HFFc6 (cell line): Measurements from ENCODE around the gene GCA. TPM values are rescaled to one million over a fixed set of nuclear protein-coding genes. Genes with fewer than 3 reads are reported as not detected.

ENCODE experiments used
- DNase-seq: peaks from one replicate; pipeline ENCODE4 v3.0.0-alpha.2; 2018
- H3K27ac Mint-ChIP-seq: 2 replicates; pipeline ENCODE4 v1.8.0; 2020; ENCODE audit warnings: mild to moderate bottlenecking, mixed read lengths
- H3K27me3 Mint-ChIP-seq: 2 replicates; pipeline ENCODE4 v1.8.0; 2021; ENCODE audit warnings: mild to moderate bottlenecking, moderate library complexity, mixed read lengths; ENCODE audit not compliant: insufficient read depth
- H3K36me3 Mint-ChIP-seq: 2 replicates; pipeline ENCODE4 v1.8.0; 2021; ENCODE audit warnings: low read depth, mixed read lengths
- H3K4me1 Mint-ChIP-seq: 2 replicates; pipeline ENCODE4 v1.8.0; 2020; ENCODE audit warnings: low read depth, mixed read lengths
- H3K4me3 Mint-ChIP-seq: 2 replicates; pipeline ENCODE4 v1.8.0; 2020; ENCODE audit warnings: mild to moderate bottlenecking, moderate library complexity, mixed read lengths
- H3K9me3 Mint-ChIP-seq: 2 replicates; pipeline ENCODE4 v1.8.0; 2020; ENCODE audit warnings: mild to moderate bottlenecking, mixed read lengths
- total RNA-seq, 6 experiments: library from RNA; stranded (reverse); fragmentation: NEBNext Ultra II Directional; extraction: Animal tissue kit (Norgen Biotek cat#: 25700); gene quantifications; 2 replicates in 1 of 6; 3 replicates in 5 of 6; pipeline ENCODE4 v1.2.3, GENCODE V29; 2021
- TF ChIP-seq, protein P1 (sequence below): fragments of 200-600 bp; sonication (generic); IDR thresholded peaks from 2 replicates; pipeline ENCODE4 v1.5.0; 2021; ENCODE audit warnings: antibody characterized with exemption, mild to moderate bottlenecking

GCA gene
- total RNA-seq, 6 experiments from 2014 or later: 0.20 to 0.29 (median 0.28) TPM; not detected in 2

DNA sequence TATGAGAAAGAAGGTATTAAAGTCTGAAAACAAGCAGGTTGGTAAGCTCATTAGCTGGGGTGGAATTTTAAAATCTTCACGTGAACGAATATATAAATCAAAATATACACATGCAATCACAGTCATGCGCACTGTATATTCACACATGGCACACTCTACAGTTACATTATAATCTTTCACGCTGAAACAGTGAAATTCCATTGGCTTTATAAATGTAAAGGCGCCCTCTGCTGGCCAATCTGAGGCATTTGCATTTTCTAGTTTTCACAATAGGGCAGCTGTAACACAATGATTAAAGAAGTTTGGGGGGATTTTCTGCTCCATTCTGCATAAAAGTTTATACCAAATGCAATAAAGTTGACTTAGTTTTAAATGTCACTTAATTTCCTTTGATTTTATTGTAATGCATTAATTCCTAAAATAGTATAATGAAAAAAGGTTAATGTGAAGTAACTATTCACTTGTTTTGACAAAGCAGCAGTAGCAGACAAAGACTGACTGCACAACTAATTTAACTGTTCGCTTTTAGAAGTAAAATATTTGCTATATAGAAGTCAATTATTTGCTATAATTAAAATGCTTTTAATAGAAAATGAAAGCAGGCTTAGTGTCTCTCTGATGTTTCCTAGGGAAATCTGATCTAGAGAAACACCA lies 42.7 kb upstream of the GCA start:
- Mint-ChIP-seq H3K27me3 (no peaks in the 10 kb centered on the region; the same call in 1 of the 2 replicates), H3K27ac (no peak overlapping the region), H3K4me1 (peaks cover 11% of the 10 kb centered on the region), H3K4me3 (no peak overlapping the region), H3K36me3 (no peaks in the 10 kb centered on the region), H3K9me3 (no peaks in the 10 kb centered on the region)
- TF ChIP-seq, protein P1, sequence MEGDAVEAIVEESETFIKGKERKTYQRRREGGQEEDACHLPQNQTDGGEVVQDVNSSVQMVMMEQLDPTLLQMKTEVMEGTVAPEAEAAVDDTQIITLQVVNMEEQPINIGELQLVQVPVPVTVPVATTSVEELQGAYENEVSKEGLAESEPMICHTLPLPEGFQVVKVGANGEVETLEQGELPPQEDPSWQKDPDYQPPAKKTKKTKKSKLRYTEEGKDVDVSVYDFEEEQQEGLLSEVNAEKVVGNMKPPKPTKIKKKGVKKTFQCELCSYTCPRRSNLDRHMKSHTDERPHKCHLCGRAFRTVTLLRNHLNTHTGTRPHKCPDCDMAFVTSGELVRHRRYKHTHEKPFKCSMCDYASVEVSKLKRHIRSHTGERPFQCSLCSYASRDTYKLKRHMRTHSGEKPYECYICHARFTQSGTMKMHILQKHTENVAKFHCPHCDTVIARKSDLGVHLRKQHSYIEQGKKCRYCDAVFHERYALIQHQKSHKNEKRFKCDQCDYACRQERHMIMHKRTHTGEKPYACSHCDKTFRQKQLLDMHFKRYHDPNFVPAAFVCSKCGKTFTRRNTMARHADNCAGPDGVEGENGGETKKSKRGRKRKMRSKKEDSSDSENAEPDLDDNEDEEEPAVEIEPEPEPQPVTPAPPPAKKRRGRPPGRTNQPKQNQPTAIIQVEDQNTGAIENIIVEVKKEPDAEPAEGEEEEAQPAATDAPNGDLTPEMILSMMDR: peak; percentile 98
- DNase-seq: peak; percentile 64

DNA sequence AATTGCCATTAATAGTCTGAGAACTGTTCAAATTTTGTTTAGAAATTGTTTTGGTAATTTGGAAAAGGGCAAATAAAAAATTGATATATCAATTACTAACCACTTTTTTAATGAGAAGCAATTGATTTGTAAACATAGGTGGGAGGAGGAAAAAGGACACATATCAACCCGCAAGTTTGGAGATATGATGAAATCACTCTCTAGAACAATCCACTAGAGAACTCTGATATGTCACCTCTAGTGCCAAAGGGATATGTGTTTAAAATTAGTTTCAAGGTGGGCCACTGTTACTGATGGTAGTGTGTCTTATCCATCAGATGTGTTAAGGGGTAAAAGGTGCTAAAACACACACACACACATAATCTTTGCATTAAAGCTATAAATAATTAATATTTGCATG lies 42.1 kb upstream of the GCA start:
- TF ChIP-seq, protein P1: no peak
- peaks cover 6% of the 10 kb centered on the region for H3K4me1 Mint-ChIP-seq
- H3K9me3 Mint-ChIP-seq: no peaks in the 10 kb centered on the region
- no peak for DNase-seq
- H3K27ac Mint-ChIP-seq: no peak overlapping the region
- H3K36me3 Mint-ChIP-seq: no peaks in the 10 kb centered on the region
- H3K4me3 Mint-ChIP-seq: no peak overlapping the region
- no peaks in the 10 kb centered on the region; the same call in 1 of the 2 replicates for H3K27me3 Mint-ChIP-seq

DNA sequence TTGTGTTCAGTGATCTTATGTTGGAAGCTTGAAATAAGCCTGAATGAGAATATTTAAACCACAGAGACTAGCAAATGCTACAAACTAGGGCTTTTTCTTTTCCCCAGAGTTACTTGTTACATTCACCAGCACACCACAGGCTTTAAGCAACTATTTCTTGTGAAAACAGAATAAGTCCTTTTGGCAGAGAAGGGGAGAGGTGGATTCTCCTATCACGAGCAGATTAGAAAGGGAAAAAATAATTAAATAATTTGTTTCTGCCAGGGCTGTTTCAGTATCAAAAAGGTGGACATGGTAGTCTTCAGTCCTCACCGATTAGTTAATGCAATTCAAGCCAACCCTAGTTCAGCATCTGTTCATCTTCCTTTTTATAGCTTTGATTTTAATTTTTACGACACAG lies 38.0 kb upstream of the GCA start:
- Mint-ChIP-seq H3K4me1 (no peaks in the 10 kb centered on the region), H3K9me3 (no peaks in the 10 kb centered on the region), H3K27ac (no peak overlapping the region), H3K4me3 (no peak overlapping the region), H3K36me3 (no peaks in the 10 kb centered on the region), H3K27me3 (no peaks in the 10 kb centered on the region; the same call in 1 of the 2 replicates)
- TF ChIP-seq, protein P1: no peak
- DNase-seq: no peak

DNA sequence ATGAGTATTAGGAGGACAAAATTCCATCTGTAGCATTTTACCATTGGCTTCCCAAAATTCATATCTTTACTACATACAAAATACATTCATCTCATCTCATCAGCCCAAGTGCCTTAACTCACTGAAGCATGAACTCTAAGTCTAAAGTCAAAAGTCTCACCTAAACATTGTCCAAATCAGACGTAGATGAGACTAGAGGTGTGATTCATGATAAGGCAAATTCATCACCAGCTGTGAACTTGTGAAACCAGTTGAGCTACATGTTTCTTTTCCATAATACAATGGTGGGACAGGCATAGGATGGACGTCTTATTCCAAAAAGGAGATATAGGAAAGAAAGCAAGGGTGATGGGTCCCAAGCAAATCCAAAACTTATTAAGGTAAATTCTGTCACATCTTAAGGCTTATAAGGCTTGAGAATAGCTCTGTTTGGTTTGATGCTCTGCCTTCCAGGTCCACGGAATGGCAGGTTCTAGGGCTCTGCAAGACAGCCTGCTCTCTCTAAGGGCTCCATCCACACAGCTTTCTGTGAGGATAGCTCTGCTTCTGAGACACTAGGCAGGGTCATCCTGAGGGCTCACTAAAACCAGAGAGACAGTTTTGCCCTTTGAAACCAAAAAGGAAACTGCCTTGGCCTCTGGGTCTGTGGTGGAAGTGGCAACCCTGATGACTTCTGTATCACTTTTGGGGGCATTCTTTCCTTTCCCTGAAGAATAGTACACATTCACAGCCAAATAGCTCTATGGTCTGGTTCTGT lies 35.0 kb upstream of the GCA start:
- TF ChIP-seq, protein P1: no peak
- H3K27ac Mint-ChIP-seq: no peak overlapping the region
- DNase-seq: no peak
- no peaks in the 10 kb centered on the region for H3K4me1 Mint-ChIP-seq
- H3K4me3 Mint-ChIP-seq: no peak overlapping the region
- no peaks in the 10 kb centered on the region for H3K9me3 Mint-ChIP-seq
- no peaks in the 10 kb centered on the region for H3K27me3 Mint-ChIP-seq
- no peaks in the 10 kb centered on the region for H3K36me3 Mint-ChIP-seq

DNA sequence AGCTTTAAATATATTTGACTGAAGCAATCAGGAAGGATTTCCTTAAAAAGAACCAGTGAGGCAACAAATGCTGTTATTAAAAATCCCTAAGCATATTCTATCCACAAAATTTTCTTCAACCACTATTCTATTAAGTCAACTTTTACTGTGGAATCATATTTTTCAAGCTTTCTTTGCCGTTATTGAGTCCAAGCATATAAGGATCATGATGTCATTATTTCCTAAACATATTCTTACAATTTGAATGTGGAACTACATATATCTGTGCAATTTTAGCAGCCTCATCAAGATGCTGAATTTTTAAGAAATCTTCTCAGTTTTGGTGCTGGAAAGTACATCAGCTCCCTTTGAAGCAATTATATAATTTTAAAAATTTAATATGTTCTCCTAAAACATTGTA lies 31.1 kb upstream of the GCA start:
- H3K9me3 Mint-ChIP-seq: no peaks in the 10 kb centered on the region
- DNase-seq: no peak
- H3K27ac Mint-ChIP-seq: no peak overlapping the region
- H3K4me1 Mint-ChIP-seq: peaks cover 6% of the 10 kb centered on the region
- H3K36me3 Mint-ChIP-seq: no peaks in the 10 kb centered on the region
- TF ChIP-seq, protein P1: no peak
- H3K4me3 Mint-ChIP-seq: no peak overlapping the region
- no peaks in the 10 kb centered on the region for H3K27me3 Mint-ChIP-seq
